NCI-H1436 treated with DMSO at 0.1 percent for 48 hours (cell line): ENCODE measurements around the gene AKAP6.

Source experiments
- DNase-seq: peaks from one replicate; lab custom pipeline; 2025; lab: John Stamatoyannopoulos, UW

Gene AKAP6

DNA sequence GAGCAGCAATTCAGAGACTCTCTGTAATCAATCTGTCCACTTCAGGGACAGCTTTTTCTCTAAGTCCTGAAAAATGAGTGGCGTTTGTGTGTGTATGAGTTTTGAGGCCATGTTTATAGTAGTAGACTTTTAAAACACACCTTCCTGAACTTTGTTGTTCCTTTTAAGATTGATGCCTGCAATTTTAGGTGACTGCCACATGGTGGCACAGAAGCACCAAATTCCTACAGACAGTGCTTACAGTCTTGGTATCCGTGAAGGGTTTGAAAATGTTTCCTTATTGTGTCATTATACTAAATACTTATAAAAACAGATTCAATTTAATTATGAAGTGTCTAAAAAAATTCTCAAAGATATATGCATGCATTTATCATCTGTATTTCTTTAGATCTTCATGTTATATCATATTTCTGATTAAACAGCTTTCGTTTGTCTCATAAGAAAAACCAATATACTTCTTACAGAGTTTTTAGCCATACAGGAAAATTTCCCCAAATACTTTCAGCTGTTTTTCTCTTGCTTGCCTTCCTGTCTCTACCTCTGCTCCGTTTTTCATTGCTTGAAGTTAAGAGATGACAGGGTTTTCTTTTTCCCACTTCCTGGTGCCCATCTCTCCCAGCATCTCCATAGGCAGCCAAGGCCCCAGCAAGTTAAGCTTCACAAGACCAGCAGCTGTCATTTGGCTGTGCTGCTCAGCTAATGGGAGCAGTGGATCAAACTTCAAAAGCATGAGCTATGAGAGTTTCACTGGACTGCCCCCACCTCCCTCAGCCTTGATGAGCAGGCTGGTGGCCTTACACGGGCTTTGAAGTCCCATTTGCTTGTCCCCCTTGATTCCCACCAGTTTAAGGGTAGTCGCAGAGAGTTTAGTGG lies 259.6 kb downstream of the AKAP6 start:
- no peak for DNase-seq

DNA sequence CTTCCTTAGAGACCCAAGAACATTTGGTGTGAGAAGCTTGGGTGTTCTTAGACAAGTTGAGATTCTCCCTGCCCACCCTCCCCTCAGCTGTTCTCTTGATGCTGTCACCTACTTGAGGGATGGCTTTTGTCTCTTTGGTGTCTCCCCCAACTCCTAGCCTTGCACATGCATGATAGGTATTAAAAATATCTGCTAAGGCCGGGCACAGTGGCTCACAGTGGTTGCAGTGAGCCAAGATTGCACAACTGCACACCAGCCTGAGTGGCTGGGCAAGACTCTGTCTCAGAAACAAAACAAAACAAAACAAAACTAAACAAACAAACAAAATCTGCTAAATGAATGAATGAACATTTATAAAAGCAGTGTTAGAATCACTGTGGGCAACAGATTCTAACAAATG lies 261.1 kb downstream of the AKAP6 start:
- no peak for DNase-seq

DNA sequence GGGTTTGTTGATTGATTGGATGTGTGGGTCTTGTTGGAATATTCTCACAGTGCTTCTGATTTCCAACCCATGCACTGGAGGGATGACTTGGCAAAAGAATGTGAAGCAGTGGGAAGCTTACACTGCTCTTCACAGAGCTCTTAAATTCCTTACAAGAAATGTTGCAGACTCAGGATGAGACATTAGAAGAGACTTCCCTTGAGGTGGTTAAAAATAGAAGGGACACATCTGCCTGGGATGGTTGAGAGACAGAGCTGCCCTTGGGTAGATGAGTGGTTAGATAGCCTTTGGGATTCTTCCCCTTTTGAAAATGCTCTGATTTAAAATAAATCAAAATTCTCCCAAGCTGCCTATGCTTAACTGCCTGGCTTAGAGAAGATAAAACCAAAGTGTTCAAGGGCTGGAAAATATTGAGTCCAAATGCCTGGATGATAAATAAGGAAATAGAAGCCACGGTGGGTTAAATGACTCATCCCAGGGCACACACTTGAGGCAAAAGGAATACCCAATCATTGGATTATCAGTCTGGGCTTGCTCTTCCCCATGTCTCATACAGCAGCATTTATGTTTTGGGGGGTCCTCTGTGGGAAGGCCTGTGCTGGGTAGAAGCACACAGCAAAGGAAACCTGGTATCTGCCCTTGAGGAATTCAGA lies 264.3 kb downstream of the AKAP6 start:
- no peak for DNase-seq

DNA sequence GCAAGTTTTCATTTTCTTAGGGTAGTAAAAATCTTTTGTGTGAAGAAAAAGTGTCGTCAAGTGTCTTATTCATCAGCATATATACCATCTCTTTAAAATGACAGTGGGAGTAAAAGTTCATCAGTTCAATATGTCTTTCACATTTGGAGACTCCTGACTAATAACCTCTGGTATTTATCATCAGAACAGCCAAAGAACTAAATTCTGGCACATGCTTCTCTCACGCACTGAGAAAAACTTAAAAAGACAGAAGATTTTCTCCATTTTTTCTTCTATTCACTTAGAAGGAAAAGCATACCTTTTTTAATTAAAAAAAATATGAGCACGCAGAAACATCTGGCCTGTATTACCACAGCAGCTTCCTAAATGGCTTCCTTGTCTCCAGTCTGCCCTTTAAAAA lies 265.7 kb downstream of the AKAP6 start:
- no peak for DNase-seq

DNA sequence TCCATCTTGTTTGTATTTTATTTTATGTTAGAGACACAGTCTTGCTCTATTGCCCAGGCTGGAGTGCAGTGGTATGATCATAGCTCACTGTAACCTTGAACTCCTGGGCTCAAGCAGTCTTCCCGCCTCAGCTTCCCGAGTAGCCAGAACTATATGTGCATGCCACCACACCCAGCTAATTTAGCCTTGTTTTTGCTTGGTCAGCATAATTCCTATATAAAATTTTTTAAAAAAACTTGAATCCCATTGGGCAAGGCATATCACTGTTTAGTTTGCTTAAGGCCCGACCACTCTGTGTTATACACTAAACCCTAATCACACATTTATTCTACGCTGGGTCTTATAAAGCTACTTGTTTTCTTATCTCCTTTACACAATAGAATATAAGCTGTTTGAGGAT lies 266.4 kb downstream of the AKAP6 start:
- DNase-seq: no peak

DNA sequence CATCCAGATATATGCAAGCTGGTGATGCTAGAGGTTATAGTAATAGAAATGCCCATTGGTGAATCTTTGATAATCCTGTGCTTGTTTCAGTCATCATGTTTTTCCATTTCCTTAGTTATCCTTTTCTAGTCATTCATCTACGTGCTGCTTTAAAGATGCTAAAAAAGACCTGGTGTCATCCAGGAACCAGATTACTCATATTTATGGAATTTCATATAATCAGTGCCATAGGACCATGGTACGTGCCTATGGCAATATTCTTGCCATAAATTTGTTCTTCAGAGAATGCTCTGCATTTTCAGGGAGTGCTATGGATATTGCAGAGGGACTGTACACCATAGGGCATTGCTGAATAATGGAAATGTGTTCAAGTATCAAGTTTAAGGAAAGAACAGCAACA lies 267.3 kb downstream of the AKAP6 start:
- no peak for DNase-seq

DNA sequence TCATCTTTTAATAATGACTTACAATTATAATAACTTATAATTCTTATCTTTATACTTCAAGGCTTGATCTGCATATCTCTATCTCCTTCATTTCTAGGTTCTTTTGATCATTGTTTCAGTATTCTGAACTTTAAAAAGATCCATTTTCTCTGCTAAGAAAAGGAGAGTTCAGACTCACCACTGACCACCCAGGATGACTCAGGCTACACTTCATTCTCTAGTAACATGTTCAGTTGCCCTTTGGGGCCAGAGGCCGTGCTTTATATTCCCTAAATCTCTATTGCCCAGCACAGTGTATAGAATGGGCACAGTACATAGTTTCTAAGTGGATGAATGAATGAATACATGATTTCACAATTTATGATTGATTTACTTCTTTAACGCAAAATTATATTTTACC lies 268.7 kb downstream of the AKAP6 start:
- DNase-seq: no peak

DNA sequence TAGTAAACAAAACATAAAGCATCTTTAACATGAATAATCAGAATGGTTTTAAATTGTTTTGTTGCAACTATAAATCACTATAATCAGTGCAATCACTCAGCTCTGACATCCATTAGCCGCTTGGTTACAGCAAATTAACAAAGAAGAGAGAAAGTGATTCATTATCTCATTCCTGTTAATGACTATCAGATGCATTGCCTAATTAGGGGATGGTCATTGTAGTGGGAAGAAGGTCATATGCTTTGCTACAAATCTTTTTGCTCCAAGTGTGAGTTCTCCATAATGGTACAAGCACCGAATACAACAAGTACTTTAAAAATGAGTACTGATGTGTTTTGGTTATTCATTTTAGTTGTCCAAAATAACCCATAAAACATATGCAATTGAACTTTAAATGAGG lies 272.0 kb downstream of the AKAP6 start:
- DNase-seq: no peak

DNA sequence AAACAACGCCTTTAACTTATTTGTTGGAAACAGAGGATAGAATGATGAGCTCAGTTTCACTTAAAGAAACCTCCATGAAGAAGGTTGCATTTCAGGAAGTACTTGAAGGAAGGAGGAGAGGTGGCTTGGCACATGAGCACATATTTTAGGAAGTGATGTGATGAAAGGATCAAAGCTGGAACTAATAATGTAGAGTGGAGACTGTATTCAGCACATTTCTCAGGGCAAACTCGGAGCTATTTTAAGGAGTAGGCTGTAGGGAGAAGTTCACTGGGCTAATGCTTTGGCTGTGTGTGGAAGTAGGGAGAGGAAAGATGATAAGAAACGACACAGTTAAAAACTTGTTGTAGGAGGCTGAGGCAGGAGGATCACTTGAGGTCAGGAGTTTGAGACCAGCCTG lies 272.8 kb downstream of the AKAP6 start:
- no peak for DNase-seq

DNA sequence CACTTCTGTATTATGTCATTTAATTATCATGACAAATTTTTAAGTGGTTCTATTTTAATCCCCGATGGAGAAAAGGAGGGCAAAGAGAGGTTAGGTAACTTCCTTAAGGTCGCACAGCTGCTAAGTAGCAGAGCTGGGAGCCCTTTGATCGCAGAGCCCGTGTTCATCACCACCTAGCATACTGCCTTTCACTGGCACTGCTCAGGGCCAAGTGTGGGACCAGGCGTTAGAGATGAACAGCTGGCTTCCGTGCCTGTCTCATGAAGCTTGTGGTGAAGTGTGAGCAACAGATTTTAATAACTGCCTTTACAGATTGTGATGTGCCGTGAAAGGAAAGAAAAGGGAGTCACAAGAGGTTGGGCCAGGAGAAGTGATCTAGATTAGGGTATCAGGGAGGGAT lies 273.6 kb downstream of the AKAP6 start:
- no peak for DNase-seq

DNA sequence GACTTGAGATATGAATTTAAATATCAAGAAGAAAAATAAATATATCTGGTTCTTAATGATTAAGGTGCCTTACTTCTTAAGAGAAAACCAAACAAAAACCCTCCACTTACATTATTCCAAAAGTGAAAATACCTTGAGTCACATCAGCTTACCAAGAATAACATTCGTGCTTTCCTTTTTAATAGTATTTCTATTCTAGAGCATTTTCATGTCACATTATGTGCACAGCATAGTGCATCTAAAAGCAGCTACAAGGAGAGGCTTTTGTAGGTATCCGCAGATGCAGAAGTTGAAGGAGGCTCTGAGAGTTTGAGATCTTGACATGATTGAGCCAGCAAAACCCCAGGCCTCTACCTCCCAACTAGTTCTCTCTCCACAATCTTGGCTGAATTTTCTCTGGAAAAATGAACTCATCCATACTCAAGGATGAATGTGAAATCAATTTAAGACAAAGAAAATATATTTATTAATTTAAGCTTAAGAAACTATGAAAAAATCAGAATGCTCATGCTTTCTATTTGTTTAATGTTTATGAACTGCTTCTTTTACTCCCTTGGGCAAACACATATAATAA lies 275.0 kb downstream of the AKAP6 start:
- DNase-seq: no peak

DNA sequence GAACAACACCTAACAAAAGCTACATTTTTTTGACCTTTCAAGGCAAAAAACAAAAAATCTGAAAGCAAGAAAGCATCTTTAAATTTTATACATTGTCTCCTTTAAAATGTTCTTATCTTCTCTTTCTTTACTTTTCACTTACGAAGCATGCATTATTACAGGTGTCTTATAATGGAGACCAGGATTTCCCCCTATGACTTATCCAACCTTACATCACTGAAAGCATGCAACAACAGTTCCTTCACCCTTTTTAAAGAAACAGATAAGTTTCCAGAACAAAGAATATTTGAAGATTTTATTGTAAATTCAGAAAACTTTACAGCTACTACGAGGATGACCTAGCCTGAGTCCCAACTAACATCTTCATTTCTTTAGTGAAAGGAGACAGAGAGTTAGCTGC lies 277.2 kb downstream of the AKAP6 start:
- no peak for DNase-seq

DNA sequence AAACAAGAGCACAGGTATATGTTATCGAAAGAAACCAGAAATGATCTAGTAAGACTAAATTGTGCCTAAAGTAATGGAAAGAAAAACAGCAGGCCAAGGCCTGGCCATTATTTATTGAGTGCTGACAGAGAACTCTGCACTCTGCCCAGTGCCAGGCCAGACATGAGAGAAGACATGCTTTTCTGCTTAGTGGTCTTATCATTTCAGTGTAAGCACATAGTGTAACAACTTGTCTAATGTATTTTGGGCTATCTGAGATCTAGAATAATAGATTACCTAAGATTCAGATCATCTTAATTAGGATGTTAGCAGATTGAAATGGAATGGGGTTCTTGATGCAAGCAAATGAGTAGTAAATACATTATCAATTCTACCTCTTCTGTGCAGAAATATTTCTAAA lies 278.3 kb downstream of the AKAP6 start:
- DNase-seq: no peak

DNA sequence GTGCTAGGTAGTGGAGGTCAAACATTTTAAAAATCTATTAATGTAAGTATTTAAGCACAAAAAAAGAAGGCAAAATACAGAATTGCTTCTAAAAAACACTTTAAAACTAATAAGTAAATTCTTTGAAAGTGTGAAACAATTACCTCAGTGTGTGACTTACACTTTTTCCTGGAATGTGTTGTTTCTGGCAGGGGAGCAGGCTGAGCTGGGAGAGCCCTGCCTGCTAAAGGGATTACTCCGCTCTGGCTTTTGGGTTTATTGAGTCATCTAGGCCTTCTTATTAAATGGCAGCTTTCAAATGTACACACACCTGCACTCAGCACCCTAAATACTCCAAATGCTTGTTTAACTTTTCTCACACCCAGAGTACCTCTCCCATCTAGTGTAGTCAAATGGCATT lies 279.8 kb downstream of the AKAP6 start:
- DNase-seq: no peak

DNA sequence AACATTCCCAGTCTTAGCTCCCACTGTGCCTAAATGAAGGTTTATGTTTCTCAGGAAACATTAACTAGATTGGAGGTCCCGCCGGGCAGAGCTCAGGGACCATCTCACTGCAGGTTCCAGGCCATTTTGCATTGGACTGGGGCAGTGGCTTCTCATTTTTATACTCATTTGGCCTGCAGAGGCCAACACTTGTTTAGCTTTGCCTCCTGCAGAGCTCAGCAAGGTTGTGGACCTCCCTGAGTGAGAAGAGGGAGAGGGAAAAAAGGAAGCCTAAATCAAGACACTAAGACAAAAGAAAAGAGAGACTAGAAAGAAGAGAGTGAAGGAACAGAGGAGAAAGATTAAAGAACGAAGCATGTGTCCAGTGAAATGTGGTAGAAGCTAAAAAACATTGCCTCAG lies 280.3 kb downstream of the AKAP6 start:
- no peak for DNase-seq

DNA sequence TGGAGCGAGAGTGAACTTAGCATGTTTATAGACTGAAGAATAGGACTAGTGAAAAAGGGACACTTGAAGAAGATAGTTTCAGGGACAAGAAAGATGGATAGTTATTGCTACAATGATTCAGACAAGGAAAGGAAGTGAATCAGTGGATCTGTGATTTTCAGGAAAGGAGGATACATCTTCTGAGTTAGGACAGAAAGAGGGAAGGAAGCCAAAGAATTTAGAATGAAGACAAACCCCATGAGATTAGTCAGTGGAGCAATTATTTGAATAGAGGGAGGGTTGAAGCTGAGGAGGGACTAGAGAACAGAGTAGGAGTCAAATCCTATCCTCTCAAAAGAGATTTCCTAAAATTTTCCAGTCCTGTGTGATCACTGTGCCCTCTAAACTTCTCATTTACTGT lies 282.7 kb downstream of the AKAP6 start:
- DNase-seq: no peak

DNA sequence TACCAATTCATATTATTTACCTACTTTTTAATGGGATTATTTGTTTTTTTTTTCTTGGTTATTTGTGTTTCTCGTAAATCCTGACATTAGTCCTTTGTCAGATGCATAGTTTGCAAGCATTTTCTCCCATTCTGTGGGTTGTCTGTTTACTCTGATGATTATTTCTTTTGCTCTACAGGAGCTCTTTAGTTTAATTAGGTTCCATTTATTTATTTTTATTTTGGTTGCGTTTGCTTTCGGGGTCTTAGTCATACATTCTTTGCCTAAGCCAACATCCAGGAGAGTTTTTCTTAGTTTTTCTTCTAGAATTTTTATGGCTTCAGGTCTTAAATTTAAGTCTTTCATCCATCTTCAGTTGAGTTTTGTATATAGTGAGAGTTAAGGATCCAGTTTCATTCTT lies 289.9 kb downstream of the AKAP6 start:
- DNase-seq: no peak

DNA sequence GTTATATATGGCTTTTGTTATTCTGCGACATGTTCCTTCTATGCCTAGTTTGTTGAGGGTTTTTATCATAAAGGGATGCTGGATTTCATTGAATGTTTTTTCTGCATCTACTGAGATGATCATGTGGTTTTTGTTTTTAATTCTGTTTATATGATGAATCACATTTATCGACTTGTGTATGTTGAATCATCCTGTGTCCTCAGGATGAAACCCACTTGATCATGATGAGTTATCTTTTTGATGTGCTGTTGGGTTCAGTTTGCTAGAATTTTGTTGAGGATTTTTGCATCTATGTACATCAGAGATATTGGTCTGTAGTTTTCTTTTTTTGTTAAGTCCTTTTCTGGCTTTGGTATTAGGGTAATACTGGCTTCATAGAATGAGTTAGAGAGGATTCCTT lies 291.2 kb downstream of the AKAP6 start:
- no peak for DNase-seq

DNA sequence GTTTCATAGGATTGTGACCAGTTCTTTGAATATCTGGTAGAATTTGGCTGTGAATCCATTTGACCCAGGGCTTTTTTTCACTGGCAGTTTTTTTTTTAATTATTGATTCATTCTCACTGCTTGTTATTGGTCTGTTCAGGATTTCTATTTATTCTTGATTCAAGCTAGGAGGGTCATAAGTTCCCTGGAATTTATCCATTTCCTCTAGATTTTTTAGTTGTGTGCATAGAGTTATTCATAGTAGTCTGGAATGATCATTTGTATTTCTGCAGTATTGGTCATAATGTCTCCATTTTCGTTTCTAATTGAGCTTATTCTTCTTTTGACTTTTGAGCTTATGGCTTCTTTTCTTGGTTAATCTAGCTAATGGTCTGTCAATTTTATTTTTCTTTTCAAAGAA lies 291.6 kb downstream of the AKAP6 start:
- DNase-seq: no peak

DNA sequence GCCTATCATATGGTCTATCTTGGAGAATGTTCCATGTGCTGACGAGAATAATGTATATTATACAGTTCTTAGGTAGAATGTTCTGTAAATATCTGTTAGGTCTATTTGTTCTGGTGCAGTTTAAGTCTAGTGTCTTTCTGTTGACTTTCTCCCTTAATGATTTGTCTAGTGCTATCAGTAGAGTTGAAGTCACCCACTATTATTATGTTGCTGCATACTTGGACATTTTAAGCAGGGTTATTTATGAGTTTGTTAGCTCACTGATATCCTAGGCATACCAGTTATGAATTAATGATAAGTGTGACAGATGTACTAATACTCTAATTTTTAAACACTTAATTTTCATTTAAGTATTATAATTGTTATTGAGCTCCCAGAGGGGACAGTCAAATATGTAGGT lies 292.5 kb downstream of the AKAP6 start:
- DNase-seq: no peak

DNA sequence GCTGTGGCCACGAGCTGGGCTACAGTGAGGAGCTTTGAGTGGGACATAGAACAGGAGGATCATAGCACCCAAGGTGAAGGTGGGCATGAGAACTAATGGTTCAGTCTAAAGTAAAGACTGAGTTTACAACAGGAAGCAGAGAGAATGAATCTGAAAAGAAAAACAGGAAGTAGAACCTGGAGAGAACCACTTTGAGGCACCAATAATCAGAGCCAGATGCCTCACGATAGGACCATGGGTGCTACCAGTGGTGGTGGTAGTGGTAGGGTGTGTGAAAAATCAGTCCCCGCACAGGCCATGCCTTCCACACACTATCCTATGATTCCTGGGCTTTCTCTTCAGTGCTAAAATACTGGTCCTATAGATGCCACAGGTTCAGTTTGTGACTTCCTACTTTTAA lies 293.6 kb downstream of the AKAP6 start:
- DNase-seq: no peak

DNA sequence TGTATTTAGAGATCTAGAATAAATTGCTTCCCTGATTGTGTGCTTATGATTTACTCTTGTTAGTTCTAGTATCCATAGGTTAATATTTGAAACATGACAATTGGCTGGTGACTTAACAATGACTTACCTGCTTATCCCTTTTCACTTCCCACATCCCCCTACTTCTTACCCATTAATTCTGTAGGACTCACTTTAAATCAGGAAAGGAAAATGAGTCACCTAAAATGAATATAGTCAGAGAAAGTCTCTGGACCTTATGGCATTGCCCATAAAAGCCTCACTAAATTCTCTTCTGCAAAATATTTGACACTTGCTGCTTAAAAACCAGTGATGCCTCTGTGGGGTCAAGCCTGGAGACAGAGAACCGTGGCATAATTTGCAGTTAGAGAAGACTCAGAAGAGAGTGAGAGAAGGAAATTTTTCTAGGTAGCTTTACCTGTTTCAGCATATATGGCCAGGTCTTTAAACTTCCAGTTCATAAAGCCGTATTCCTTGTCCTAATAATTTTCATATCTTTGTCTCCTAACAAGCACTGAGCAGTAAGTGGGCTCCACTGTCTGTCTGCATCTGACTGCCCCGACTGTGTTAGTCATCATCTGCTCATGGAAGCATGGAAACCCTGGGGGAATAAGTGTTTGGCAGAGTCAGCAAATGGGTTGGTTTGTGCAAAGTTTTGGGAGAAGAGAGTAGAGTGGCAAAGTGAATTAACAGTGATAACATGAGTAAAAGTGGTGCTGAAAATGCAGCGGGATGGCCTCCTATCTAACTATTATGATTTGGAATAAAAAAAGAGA lies 294.4 kb downstream of the AKAP6 start:
- DNase-seq: no peak

DNA sequence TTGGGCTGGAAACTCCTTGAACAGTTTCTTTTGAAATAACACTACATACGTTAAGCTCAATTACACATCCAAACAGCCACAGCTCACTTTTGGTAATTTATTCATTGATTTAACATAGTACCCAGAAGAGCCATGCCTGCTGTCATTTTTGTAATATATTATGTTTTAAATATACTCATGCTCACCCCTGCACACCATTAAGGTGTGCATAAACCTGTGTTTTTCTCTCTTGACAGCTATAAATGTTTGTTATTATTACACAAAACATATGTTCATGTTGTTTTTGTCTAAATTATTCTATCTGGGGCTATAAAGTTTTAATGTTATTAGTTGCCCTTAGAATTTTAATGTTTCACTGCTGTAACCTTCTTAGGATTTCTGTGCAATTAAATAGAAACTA lies 296.1 kb downstream of the AKAP6 start:
- DNase-seq: no peak
